HG03135 (cell line): ENCODE measurements around the gene AGAP1.

Source experiments
- ATAC-seq: cut with Tn5 transposase; IDR thresholded peaks from one replicate; pipeline ENCODE4 v1.9.1; 2021; ENCODE audit warnings: mild to moderate bottlenecking, moderate library complexity; ENCODE audit not compliant: unreplicated experiment

The AGAP1 gene

GRCh38 chr2:235831755-235832154 lies 337.9 kb downstream of the AGAP1 start:
- no peak for ATAC-seq

GRCh38 chr2:235832941-235833340 lies 339.1 kb downstream of the AGAP1 start:
- no peak for ATAC-seq

- ATAC-seq: no peak
Measured at GRCh38 chr2:235833971-235834620, 340.3 kb downstream of the AGAP1 start.

GRCh38 chr2:235834781-235835180 lies 340.9 kb downstream of the AGAP1 start:
- no peak for ATAC-seq

- no peak for ATAC-seq
Measured at GRCh38 chr2:235835810-235836209, 342.0 kb downstream of the AGAP1 start.

GRCh38 chr2:235836491-235836911 lies 342.7 kb downstream of the AGAP1 start:
- ATAC-seq: no peak

GRCh38 chr2:235839226-235839625 lies 345.4 kb downstream of the AGAP1 start:
- ATAC-seq: no peak

- no peak for ATAC-seq
Measured at GRCh38 chr2:235839974-235840373, 346.1 kb downstream of the AGAP1 start.

GRCh38 chr2:235841863-235842262 lies 348.0 kb downstream of the AGAP1 start:
- no peak for ATAC-seq

- ATAC-seq: no peak
Measured at GRCh38 chr2:235842941-235843340, 349.1 kb downstream of the AGAP1 start.

GRCh38 chr2:235843591-235844395 lies 349.9 kb downstream of the AGAP1 start:
- no peak for ATAC-seq

GRCh38 chr2:235844561-235844960 lies 350.7 kb downstream of the AGAP1 start:
- no peak for ATAC-seq

- ATAC-seq: no peak
Measured at GRCh38 chr2:235845245-235845644, 351.4 kb downstream of the AGAP1 start.

GRCh38 chr2:235847576-235847975 lies 353.7 kb downstream of the AGAP1 start:
- ATAC-seq: no peak

GRCh38 chr2:235848055-235848454 lies 354.2 kb downstream of the AGAP1 start:
- no peak for ATAC-seq

- ATAC-seq: no peak
Measured at GRCh38 chr2:235848946-235849345, 355.1 kb downstream of the AGAP1 start.

- no peak for ATAC-seq
Measured at GRCh38 chr2:235849489-235849888, 355.6 kb downstream of the AGAP1 start.

- ATAC-seq: no peak
Measured at GRCh38 chr2:235850289-235850688, 356.4 kb downstream of the AGAP1 start.

GRCh38 chr2:235850771-235851551 lies 357.1 kb downstream of the AGAP1 start:
- no peak for ATAC-seq

GRCh38 chr2:235851828-235852525 lies 358.1 kb downstream of the AGAP1 start:
- ATAC-seq: no peak

- no peak for ATAC-seq
Measured at GRCh38 chr2:235852526-235852920, 358.7 kb downstream of the AGAP1 start.
